Liver (tissue), 3 donors: ENCODE data around the gene KIAA1217.

Experiments
- FOXA1 ChIP-seq: IDR thresholded peaks from 2 replicates; pipeline ENCODE4 v1.6.1; 2016; ENCODE audit warnings: antibody characterized with exemption
- GABPA ChIP-seq, 2 donors: IDR thresholded peaks in 1 of 2; conservative IDR thresholded peaks in 1 of 2; 2 replicates each; pipeline ENCODE4 v1.6.1; 2016; ENCODE audit warnings: antibody characterized with exemption in 2 of 2, mild to moderate bottlenecking in 1 of 2, moderate library complexity in 1 of 2
- TAF1 ChIP-seq: conservative IDR thresholded peaks from 2 replicates; pipeline ENCODE4 v1.6.1; 2016; ENCODE audit warnings: antibody characterized with exemption, mild to moderate bottlenecking
- YY1 ChIP-seq: IDR thresholded peaks from 2 replicates; pipeline ENCODE4 v1.6.1; 2016; ENCODE audit warnings: antibody characterized with exemption, mild to moderate bottlenecking
- TF ChIP-seq, protein P1 (sequence below): fragments of 150-350 bp; IDR thresholded peaks from 2 replicates; pipeline ENCODE4 v1.5.1; 2017; ENCODE audit warnings: improper control_type of control experiment, low read depth, low read length; ENCODE audit not compliant: missing input control
- TF ChIP-seq, protein P2 (sequence below): IDR thresholded peaks from 2 replicates; pipeline ENCODE4 v1.6.1; 2016; ENCODE audit warnings: antibody characterized with exemption
- donor health status: healthy.
- donor health status: healthy.

DNA sequence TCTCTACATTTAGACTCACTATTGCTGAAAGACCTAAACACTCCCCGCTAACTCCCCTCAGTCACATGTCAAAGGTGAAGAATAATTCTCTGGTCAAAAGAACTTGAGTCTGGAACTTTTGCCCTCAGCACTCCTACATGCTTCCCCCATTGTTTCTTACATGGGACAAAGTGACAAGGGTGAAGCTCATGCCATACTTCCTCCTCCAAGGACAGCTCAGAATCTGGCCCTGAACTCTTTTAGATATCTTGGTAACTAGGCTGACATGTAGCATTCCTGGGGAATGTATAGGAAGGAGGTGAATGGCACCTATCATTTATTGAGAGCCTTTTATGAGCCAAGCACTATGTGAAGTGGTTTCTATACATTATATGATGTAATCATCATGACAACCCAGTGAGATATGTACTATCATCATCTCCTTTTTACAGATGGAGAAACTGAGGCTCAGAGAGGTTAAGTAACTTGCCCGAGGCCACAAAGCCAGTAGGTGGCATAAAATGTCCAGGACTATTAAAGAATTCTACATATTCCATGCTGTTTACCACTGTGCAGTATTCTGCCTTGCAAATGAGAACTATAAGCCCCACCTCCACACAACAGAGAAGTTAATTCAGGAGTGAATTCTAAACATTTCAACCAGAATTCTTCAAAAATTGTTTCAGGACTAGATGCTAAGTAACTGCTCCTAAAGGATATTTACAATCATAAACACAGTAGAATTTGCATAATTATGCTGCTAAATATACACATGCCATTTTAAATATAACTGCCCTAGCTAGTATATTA is 268.2 kb downstream of the KIAA1217 start:
- no peak for TF ChIP-seq FOXA1
- TF ChIP-seq, protein P1, sequence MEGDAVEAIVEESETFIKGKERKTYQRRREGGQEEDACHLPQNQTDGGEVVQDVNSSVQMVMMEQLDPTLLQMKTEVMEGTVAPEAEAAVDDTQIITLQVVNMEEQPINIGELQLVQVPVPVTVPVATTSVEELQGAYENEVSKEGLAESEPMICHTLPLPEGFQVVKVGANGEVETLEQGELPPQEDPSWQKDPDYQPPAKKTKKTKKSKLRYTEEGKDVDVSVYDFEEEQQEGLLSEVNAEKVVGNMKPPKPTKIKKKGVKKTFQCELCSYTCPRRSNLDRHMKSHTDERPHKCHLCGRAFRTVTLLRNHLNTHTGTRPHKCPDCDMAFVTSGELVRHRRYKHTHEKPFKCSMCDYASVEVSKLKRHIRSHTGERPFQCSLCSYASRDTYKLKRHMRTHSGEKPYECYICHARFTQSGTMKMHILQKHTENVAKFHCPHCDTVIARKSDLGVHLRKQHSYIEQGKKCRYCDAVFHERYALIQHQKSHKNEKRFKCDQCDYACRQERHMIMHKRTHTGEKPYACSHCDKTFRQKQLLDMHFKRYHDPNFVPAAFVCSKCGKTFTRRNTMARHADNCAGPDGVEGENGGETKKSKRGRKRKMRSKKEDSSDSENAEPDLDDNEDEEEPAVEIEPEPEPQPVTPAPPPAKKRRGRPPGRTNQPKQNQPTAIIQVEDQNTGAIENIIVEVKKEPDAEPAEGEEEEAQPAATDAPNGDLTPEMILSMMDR: no peak
- TF ChIP-seq TAF1: no peak
- no peak for TF ChIP-seq GABPA (IDR thresholded peaks at IDR 0.05 in 1 of 2, conservative IDR thresholded peaks at IDR 0.05 in 1 of 2)
- TF ChIP-seq YY1: no peak
- TF ChIP-seq, protein P2, sequence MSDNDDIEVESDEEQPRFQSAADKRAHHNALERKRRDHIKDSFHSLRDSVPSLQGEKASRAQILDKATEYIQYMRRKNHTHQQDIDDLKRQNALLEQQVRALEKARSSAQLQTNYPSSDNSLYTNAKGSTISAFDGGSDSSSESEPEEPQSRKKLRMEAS: no peak
